ENCODE measurements around the gene CYBA.

GRCh38 chr16:88613293-88613692 is 37.6 kb downstream of the CYBA start:
- TF ChIP-seq, protein P1, sequence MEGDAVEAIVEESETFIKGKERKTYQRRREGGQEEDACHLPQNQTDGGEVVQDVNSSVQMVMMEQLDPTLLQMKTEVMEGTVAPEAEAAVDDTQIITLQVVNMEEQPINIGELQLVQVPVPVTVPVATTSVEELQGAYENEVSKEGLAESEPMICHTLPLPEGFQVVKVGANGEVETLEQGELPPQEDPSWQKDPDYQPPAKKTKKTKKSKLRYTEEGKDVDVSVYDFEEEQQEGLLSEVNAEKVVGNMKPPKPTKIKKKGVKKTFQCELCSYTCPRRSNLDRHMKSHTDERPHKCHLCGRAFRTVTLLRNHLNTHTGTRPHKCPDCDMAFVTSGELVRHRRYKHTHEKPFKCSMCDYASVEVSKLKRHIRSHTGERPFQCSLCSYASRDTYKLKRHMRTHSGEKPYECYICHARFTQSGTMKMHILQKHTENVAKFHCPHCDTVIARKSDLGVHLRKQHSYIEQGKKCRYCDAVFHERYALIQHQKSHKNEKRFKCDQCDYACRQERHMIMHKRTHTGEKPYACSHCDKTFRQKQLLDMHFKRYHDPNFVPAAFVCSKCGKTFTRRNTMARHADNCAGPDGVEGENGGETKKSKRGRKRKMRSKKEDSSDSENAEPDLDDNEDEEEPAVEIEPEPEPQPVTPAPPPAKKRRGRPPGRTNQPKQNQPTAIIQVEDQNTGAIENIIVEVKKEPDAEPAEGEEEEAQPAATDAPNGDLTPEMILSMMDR (IDR thresholded peaks at IDR 0.05; ENCODE audit: low read length) = no peak
- TF ChIP-seq EZH2 (optimal IDR thresholded peaks at IDR 0.05; ENCODE audit: low read depth, low read length) = no peak
- no peak for TF ChIP-seq EZH2phosphoT487 (IDR thresholded peaks at IDR 0.05; ENCODE audit: low read length)

All from MM.1S (cell line).